Smooth muscle cell of the brain vasculature (primary cell): ENCODE results near the gene RRAGD.

Source experiments
- DNase-seq: peaks from one replicate; pipeline ENCODE4 v3.0.0-alpha.2; 2012; ENCODE audit warnings: low read depth, low spot score

RRAGD gene, protein sequence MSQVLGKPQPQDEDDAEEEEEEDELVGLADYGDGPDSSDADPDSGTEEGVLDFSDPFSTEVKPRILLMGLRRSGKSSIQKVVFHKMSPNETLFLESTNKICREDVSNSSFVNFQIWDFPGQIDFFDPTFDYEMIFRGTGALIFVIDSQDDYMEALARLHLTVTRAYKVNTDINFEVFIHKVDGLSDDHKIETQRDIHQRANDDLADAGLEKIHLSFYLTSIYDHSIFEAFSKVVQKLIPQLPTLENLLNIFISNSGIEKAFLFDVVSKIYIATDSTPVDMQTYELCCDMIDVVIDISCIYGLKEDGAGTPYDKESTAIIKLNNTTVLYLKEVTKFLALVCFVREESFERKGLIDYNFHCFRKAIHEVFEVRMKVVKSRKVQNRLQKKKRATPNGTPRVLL

GRCh38 chr6:89412071-89413005 is at the start of gene RRAGD:
Gene RRAGD (minus strand): TSS chr6:89412273. CDS start chr6:89411993, 280 bp downstream.
- no peak for DNase-seq

GRCh38 chr6:89460713-89461112 is 48.6 kb upstream of the RRAGD start:
- no peak for DNase-seq

DNA sequence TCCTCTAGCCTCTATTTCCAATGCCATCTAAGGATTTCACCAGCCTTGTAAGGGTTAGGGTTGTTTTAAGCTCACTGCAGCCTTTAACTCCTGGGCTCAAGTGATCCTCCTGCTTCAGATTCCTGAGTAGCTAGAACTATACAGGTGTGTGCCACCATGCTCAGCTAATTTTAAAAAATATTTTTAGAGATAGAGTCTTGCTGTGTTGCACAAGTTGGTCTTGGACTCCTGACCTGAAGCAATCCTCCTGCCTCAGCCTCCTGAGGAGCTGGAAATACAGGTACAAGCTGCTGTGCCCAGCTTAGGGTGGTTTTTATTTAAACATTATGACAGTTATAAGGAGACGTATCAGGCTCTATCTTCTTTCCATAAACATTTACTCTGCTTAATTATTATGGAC is 47.4 kb upstream of the RRAGD start:
- no peak for DNase-seq

DNA sequence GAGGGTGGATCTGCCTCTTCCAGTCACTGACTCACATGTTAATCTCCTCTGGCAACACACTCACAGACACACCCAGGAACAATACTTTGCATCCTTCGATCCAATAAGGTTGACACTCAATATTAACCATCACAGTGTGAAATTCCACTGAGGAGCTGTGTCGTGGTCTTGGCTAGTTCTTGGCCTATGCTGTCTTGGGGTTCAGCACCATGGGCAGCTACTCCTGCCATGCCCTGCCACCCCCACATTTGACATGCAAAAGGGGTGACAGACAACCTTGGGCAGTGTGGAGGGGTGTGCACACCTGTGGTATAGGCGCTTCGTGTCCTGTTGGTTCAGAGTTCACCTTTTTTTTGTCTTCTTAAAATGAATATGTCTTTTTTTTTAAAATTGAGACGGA is 46.6 kb upstream of the RRAGD start:
- no peak for DNase-seq

DNA sequence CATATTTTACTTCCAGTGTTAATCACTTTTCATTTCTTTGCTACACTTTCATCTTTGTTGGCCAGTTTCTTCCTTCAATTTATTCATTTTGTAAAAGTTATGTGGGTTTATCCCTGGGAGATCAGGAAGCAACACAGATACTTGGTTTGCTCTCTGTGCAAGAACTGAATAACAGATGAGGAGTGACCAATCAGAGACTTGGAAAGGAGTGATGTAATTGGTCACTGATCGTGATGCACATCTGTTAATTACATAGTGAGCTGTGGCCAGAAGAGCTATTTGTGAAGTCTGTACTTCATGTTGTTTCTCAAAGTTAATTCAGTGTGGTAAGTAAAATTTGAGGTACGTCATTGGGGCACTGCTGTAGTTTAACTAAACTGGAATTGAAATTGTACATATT is 42.2 kb upstream of the RRAGD start:
- DNase-seq = no peak

- DNase-seq = no peak
Measured at GRCh38 chr6:89452281-89452680, 40.2 kb upstream of the RRAGD start.

DNA sequence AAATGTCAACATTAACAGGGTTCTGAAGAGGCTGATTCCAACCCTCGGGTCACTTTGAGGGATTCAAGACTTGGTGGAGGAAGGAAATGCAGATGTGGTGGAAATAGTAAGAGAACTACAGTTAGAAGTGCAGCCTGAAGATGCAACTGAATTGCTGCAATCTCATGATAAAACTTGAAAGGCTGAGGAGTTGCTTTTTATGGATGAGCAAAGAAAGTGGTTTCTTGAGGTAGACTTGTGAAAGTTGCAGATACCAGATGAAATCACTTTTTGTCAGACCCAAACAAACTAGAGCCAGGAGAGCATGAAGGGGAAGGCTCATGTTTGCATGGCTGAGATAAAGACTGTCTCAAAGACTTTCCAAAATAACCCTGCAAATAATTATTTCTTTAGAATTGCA is 37.1 kb upstream of the RRAGD start:
- DNase-seq = no peak

DNA sequence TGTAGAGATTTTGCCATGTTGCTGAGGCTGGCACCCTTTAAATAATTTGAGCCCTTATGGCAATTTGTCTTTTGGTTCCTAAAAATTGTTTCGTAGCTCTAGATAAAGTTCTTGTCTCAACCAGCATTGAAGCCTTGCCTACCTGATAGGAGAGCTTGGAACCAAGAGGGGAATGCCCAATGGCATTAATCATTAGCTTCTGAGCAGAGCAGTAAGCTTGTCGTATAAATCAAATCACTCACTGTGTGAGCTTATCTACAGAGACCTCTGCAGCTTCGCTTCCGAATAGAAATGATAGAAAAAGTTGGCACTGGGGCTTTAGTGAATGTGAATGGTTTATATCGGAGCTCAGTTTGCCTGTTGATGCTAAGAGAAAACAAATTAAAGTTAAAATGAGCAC is 31.6 kb upstream of the RRAGD start:
- no peak for DNase-seq

DNA sequence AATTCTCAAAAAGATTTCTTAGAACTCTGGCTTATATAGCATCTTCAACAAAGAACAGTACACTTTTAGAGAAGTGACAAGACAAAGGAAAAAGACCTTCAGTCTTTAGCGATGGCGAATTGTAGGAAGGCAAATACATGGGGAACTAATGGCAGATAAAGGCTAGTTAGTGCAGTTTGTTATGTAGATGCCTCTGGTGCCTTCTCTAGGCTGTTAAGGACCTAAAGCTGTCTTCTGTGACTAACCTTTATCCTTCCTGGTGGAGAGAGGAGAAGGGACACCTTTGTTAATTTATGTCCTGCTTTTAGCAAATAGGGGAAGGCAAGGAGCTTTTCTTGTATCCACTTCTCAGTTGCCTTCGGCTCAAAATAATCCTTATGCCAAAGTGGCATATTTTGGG is 28.1 kb upstream of the RRAGD start:
- DNase-seq = no peak

DNA sequence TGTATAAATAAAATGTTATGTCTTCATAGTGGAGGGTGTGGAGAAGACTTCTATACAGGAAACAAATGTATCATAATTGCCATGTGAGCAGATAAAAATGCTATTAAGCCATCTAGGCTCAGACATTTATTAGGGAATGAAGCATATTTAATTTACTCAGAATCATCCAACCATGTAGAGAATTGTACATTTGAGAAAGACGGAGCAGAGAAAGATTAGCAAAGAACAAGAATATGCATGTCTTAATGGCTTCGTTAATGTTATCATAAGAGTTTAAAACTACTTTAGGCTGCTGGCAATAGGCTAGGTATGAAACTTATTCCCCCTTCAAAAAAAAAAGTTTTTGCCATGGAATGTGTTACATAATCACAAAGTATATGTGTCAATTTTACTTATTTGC is 26.9 kb upstream of the RRAGD start:
- DNase-seq = no peak

- no peak for DNase-seq
Measured at GRCh38 chr6:89438248-89438647, 26.2 kb upstream of the RRAGD start.

GRCh38 chr6:89436226-89436625 is 24.2 kb upstream of the RRAGD start:
- DNase-seq = no peak

DNA sequence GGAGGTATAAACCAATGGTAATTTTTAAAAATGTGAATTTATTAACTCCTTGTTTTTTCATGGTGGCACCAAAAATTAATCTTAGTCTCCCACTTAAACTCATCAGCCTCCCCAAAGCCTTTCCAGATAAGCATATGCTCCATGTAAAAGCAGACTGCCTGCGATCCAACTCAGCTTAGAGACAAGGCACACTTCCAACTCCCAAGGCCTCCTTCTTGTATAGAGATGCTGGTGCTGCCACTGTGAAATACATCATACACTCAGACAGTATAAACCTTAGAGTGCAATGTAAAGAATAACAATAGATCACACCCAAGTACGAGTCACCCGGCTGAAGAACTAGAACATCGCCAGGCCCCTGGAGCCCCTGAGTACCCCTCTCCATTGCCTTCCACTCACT is 22.9 kb upstream of the RRAGD start:
- no peak for DNase-seq

DNA sequence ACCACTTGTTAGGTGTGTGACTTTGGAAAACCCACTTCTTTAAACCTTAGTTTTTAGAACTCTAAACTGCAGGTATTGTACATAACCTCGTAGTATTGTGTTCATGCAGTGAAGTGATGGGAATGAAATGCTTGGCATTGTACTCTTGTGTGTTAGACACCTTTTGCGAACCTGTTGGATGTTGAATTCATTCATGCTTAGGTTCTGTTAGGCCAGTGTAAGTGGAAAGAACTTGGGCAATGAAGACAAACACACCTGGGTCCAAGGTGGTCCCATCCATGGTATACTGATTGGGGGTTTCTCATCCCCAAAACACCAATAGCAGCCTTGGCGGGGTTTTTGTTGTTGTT is 22.1 kb upstream of the RRAGD start:
- no peak for DNase-seq

- no peak for DNase-seq
Measured at GRCh38 chr6:89433252-89434149, 21.4 kb upstream of the RRAGD start.

DNA sequence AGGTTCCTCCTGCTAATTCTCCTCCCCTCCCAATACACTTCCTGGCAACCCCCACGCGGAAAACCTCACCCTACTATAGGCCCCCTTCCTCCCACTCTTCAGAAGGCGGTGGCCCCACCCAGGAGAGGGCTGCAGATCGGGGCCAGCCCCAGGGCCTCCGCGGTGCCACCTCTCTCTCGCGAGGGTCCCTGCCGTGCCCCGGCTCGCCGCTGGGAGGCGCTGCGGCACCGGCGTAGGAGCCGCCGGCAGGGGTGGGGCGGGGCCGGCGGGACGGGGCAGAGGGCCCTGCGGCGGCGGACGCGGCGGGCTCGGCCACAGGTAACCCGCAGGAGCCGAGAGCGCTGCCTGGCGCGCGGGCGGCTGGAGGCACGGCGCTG is 20.8 kb upstream of the RRAGD start, which contains the start of gene ANKRD6:
ANKRD6 (plus strand) TSS at position 278 of the 377 bp plus-strand sequence. CDS start 133,825 bp downstream, outside the sequence.
- DNase-seq = no peak

- no peak for DNase-seq
Measured at GRCh38 chr6:89430201-89430962, 18.3 kb upstream of the RRAGD start.

DNA sequence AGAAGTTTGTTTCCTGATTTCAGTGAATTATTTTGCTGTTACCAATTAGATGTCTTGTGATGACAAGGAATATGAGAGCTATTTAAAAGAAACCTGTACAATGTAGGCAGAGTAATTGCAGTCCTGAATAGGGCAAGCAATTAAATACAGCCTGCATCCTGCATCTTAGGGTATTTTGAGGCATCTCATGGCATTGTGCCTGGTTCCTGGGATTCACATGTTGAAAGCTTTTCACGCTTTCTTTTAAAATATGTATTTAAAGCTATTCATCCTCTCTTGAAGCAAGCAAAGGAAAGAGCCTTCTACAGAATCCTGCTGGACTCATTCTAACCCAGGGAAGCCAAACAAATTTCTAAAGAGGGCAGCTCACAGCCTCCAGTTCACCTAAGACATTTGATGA is 4.7 kb upstream of the RRAGD start:
- no peak for DNase-seq

DNA sequence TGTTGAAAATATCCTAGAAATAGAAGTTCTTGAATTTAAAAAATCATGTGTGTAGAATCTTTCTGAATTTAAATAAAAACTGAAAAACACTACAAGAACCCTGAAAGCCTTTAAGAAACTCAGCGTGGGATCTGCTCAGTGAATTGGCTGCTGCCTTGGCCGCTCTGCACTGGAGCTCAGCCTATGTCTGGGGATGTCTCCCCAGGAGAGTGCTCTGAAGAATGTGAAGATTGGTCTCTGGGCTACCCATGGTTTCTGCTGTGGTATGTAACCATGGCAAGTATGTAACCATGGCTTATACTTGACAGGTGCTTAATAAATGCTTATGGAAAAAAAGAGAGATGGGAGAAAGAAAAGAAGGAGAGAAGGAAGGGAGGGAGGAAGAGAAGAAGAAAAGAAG is 3.1 kb upstream of the RRAGD start:
- DNase-seq = no peak

DNA sequence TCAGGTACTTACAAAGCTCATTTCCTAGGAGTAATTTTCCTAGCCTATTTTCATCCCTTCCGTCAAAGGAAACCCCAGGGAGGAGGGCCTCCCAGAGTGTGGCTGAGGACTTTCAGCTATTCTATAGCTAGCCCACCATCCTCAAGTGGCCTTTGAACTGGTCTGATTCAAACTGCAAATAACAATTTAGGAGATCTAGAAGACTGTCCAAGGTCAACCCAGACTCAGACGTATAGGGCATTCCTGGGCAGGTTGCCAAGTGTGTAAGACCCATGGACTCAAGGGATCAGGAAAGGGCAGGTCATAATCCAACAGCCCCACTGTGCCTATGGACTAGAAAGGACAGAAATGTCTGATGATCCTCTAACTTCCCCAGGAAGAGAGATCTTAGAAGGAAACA is 2.1 kb upstream of the RRAGD start:
- DNase-seq = no peak

- no peak for DNase-seq
Measured at GRCh38 chr6:89413006-89413400, 930 bp upstream of the RRAGD start.
